Cardiac fibroblast (primary cell): ENCODE data around the gene ZNF273.

Experiments
- DNase-seq, 2 donors: peaks; one replicate each; pipeline versions ENCODE4 v3.0.0 to v3.0.0-alpha.2; 2010; ENCODE audit warnings: low read depth in 2 of 2
- H3K4me3 ChIP-seq, 2 donors: replicated peaks in 1 of 2; 1 replicate in 1 of 2; 2 replicates in 1 of 2; pipeline ENCODE4 v1.5.1; 2011; ENCODE audit warnings: low read depth in 2 of 2, low read length in 2 of 2, mild to moderate bottlenecking in 2 of 2, moderate library complexity in 1 of 2
- TF ChIP-seq, protein P1 (sequence below): IDR thresholded peaks from one replicate; pipeline ENCODE4 v1.5.1; 2011; ENCODE audit warnings: low read depth, mild to moderate bottlenecking, low read length, inconsistent platforms

The ZNF273 gene

DNA sequence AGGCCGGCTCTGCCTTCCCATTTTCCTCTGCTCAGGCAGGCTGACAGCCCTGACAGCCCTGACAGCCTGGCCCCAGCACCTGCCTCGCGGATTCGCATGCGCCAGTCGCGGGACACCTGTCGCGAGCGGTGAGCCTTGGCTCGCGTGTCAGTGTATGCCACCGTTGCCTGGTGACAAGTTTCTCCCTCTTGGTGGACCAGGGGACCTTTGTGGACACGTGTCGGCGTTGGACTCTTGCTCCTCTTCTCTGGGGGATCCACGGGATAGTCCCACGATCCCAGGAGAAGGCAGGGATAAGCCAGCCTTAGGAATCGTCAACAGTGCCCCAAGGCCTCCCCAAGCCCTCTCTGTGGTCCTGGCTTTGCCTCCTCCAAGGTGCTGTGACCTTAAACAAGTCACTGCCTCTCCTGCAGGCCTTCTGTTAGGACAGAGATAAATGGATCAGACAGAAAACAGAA, 18.1 kb upstream of the ZNF273 start:
- TF ChIP-seq, protein P1, sequence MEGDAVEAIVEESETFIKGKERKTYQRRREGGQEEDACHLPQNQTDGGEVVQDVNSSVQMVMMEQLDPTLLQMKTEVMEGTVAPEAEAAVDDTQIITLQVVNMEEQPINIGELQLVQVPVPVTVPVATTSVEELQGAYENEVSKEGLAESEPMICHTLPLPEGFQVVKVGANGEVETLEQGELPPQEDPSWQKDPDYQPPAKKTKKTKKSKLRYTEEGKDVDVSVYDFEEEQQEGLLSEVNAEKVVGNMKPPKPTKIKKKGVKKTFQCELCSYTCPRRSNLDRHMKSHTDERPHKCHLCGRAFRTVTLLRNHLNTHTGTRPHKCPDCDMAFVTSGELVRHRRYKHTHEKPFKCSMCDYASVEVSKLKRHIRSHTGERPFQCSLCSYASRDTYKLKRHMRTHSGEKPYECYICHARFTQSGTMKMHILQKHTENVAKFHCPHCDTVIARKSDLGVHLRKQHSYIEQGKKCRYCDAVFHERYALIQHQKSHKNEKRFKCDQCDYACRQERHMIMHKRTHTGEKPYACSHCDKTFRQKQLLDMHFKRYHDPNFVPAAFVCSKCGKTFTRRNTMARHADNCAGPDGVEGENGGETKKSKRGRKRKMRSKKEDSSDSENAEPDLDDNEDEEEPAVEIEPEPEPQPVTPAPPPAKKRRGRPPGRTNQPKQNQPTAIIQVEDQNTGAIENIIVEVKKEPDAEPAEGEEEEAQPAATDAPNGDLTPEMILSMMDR: no peak

DNA sequence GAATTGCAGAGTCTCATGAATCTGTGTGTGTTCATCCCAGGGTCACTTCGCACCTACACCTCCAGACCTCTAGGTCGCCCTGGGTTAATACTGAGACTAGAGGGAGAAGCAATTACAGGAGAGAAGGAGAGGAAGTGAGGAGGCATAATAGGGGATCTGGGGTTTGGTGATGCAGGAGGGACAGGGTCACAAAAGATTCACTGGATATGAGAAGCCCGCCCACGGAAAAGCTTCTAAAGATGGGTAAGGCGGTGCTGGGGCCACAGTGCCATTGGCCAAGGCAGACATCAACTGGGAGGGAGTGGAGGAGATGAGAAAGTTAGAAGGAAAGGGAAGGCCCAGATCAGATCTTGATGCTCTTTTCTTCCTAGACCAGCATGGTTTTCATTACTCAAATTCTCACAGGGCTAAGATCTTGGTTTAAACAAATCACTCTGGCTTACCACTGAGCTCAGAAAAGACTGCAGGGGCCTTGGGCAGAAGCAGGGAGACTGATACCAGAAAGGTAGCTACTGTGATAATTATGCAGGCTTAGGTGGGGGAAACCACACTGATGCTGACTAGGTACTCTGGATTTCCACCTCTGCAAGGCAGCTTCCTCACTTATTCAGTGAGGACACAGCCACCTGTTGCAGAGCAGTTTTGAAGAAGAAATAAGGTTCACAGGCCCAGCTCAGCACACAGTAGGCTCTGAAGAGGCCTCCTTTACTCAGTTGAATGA, 17.4 kb upstream of the ZNF273 start:
- H3K4me3 ChIP-seq: no peak overlapping the region
- TF ChIP-seq, protein P1: no peak
- no peak for DNase-seq

More for the DNA sequence above, 18.1 kb upstream of the ZNF273 start:
- no peak overlapping the region for H3K4me3 ChIP-seq
- DNase-seq: no peak

DNA sequence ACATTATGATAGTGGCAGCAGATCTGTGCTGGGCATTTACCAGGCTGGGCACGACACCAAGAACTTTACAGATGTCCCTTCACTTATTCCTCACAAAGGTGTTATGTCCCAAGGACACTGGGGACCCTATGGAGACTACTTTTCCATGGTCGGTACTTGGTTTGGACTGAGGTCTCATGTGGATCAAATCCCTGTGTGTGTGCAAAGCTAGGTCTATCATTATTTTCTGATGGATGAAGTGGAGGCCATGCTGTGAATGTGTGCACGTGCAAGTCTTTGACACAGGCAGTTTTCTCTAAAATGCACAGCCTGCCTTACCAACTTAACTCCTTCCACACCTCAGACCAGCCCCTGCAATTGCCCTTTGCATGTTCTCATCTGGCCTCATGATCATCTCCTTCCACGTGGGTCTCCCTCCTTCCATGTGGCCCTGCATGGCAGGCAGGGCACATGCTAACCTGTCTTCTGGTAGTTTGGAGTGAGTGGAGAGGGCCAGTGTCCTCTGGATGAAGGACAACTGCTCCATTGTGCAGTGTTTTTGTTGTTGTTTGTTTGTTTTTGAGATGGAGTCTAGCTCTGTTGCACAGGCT, 16.0 kb upstream of the ZNF273 start:
- no peak for DNase-seq
- H3K4me3 ChIP-seq: no peak overlapping the region
- TF ChIP-seq, protein P1: no peak

DNA sequence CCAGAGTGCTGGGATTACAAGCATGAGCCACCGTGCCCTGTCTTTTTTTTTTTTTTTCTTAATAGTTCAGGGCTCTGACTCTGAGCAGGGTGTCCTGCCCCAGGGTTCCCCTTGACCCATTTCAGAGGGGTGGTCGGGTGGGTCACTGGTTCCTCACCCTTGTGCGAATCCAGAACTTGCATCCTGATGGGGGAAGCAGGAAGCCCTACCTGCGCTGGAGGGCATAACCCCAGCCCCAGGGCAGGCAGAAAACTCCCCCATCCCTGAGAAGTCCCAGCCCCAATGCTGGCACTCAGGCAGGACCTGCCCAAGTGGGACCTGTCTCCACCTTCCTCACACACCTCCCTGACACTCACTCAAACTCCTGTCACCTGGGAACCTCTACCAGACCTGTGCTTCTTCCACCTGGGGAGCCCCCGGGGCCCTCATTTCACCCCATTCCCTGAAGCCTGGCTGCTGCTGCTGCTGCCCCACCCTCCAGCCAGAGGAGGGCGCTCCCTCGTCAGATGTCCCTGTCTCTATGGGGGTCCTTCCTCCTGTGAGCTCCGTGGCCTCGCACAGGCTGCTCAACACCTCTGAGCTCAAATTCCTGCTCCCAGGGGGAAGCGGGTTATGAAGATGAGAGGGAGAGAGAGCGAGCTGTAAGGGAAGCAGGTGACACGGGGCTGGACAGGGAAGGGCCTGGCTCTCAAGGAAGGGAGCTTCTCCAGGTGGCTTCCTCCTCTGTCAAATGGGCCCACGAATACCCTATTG, 15.1 kb upstream of the ZNF273 start:
- TF ChIP-seq, protein P1: peak; percentile 35
- peak overlapping the region; percentile 37 to 43 for H3K4me3 ChIP-seq

DNA sequence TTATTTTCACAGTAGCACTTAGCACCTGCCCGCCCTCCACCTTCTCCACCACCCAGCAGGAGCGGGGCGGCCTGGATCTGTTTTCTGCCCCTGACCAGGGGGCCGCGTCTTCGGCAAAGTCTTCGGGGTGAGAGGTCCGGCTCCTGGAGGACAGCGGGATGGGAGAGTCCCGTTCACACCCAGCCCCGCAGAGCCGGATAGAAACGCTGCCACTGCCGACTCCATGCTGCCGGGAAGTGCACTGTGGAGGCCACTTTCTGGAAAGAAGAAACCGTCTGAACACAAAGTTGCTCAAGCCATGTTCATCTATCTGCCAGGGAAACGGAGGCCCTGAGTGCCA, 14.5 kb upstream of the ZNF273 start:
- TF ChIP-seq, protein P1: no peak
- DNase-seq: no peak
- H3K4me3 ChIP-seq: peak overlapping the region; percentile 37 to 43

More for the DNA sequence above, 15.1 kb upstream of the ZNF273 start:
- no peak for DNase-seq

DNA sequence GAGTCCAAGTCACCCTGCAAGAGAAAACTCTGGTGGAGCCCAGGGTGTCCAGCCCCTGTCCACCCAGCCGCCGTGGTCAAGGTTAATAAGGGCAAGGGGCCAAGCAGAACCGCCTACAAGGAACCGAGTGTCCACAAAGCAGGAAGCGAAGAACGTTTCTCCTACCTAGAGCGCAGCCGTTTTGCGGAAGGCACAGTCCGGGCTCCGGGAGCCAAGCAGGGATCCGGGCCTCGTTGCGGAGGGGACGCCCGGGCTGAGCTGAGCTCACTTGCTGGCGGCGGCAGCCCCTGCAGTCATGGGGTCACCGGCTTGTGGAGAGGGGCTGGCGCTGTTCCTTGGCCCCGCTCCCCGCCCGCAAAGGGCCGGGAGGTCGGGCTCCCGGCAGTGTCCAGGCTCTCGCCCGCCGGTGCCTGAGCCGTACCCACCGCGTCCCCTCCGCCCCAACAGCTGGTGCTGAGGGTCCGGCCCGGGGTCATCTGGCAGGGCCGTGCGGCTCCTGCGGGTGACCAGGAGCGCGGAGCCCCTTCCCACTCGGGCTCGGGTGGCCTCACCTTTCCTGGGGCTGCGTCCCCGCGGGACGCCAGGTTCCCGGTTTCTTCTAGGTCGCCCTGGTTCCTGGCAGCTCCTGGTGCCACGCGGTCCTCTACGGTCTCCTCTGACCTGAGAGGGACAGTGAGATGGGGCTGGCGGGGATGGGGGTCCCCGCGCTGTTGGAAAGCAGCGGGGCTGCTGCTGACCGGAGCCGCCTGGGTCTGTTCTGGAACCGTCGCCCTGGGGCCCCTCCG, 14.0 kb upstream of the ZNF273 start:
- TF ChIP-seq, protein P1: no peak
- peak; percentile 12 to 21 for DNase-seq
- peak overlapping the region; percentile 37 to 43 for H3K4me3 ChIP-seq
